ENCODE measurements around the gene MYADM.

Gene MYADM

GRCh38 chr19:53885036-53885435, 17.4 kb downstream of the MYADM start:
- no peak for DNase-seq (ENCODE audit: low read depth in 2 of 2)

- DNase-seq (ENCODE audit: low read depth in 2 of 2) = no peak
Observed at GRCh38 chr19:53892301-53892980, 24.8 kb downstream of the MYADM start.

GRCh38 chr19:53892981-53893325, 25.3 kb downstream of the MYADM start:
- no peak for DNase-seq (ENCODE audit: low read depth in 2 of 2)

- no peak for DNase-seq (ENCODE audit: low read depth in 2 of 2)
Observed at GRCh38 chr19:53894707-53895106, 27.0 kb downstream of the MYADM start.

- DNase-seq (ENCODE audit: low read depth in 2 of 2) = no peak
Observed at GRCh38 chr19:53896682-53897081, 29.0 kb downstream of the MYADM start.

GRCh38 chr19:53897459-53897858, 29.8 kb downstream of the MYADM start:
- DNase-seq (ENCODE audit: low read depth in 2 of 2) = no peak

GRCh38 chr19:53898166-53898565, 30.5 kb downstream of the MYADM start:
- DNase-seq (ENCODE audit: low read depth in 2 of 2) = no peak

- DNase-seq (ENCODE audit: low read depth in 2 of 2) = no peak
Observed at GRCh38 chr19:53898636-53899341, 31.1 kb downstream of the MYADM start.

GRCh38 chr19:53900191-53900860, 32.6 kb downstream of the MYADM start:
- DNase-seq (ENCODE audit: low read depth in 2 of 2) = no peak

GRCh38 chr19:53903055-53903680, 35.5 kb downstream of the MYADM start:
- DNase-seq (ENCODE audit: low read depth in 2 of 2) = no peak

GRCh38 chr19:53904909-53905308, 37.2 kb downstream of the MYADM start:
- no peak for DNase-seq (ENCODE audit: low read depth in 2 of 2)

- DNase-seq (ENCODE audit: low read depth in 2 of 2) = no peak
Observed at GRCh38 chr19:53905787-53906186, 38.1 kb downstream of the MYADM start.

GRCh38 chr19:53906211-53907192, 38.8 kb downstream of the MYADM start:
- DNase-seq (ENCODE audit: low read depth in 2 of 2) = peak in 1 of 2 donors; percentile 48

GRCh38 chr19:53907193-53907581, 39.5 kb downstream of the MYADM start:
- DNase-seq (ENCODE audit: low read depth in 2 of 2) = no peak

- no peak for DNase-seq (ENCODE audit: low read depth in 2 of 2)
Observed at GRCh38 chr19:53907690-53908089, 40.0 kb downstream of the MYADM start.

- DNase-seq (ENCODE audit: low read depth in 2 of 2) = no peak
Observed at GRCh38 chr19:53908106-53908934, 40.6 kb downstream of the MYADM start.

- DNase-seq (ENCODE audit: low read depth in 2 of 2) = no peak
Observed at GRCh38 chr19:53908935-53909415, 41.3 kb downstream of the MYADM start, which contains the start of gene CACNG7. Gene CACNG7 (plus strand): TSS chr19:53909278. CDS start chr19:53912832, 3,554 bp downstream.

GRCh38 chr19:53909471-53910169, 41.9 kb downstream of the MYADM start:
- no peak for DNase-seq (ENCODE audit: low read depth in 2 of 2)

GRCh38 chr19:53910170-53910518, 42.5 kb downstream of the MYADM start:
- no peak for DNase-seq (ENCODE audit: low read depth in 2 of 2)

GRCh38 chr19:53912653-53913052, 45.0 kb downstream of the MYADM start:
- no peak for DNase-seq (ENCODE audit: low read depth in 2 of 2)
